NCI-H1436 treated with DMSO at 0.1 percent for 48 hours (cell line): Measurements from ENCODE around the gene NACAD.

Experiments used
- DNase-seq: peaks from one replicate; lab custom pipeline; 2025; lab: John Stamatoyannopoulos, UW

The NACAD gene

GRCh38 chr7:45088821-45089340 lies at the start of gene NACAD:
Gene NACAD, minus strand, starts transcription at chr7:45088969. Its CDS starts 75 bp downstream, at chr7:45088894.
- DNase-seq: no peak

GRCh38 chr7:45136106-45137060 lies 47.6 kb upstream of the NACAD start:
- DNase-seq: peak; percentile 18

- DNase-seq: no peak
These were observed 45.1 kb upstream of the NACAD start for GRCh38 chr7:45133877-45134276.

GRCh38 chr7:45133352-45133751 lies 44.6 kb upstream of the NACAD start:
- DNase-seq: no peak

GRCh38 chr7:45132708-45133320 lies 44.0 kb upstream of the NACAD start:
- no peak for DNase-seq

- DNase-seq: no peak
These were observed 43.1 kb upstream of the NACAD start for GRCh38 chr7:45131891-45132290.

- DNase-seq: no peak
These were observed 42.1 kb upstream of the NACAD start for GRCh38 chr7:45130910-45131309.

GRCh38 chr7:45129906-45130305 lies 41.1 kb upstream of the NACAD start:
- DNase-seq: no peak

GRCh38 chr7:45129181-45129800 lies 40.5 kb upstream of the NACAD start:
- DNase-seq: no peak

- no peak for DNase-seq
These were observed 38.2 kb upstream of the NACAD start for GRCh38 chr7:45126920-45127319.

GRCh38 chr7:45126201-45126600 lies 37.4 kb upstream of the NACAD start:
- DNase-seq: no peak

- DNase-seq: no peak
These were observed 36.6 kb upstream of the NACAD start for GRCh38 chr7:45125193-45125904.

GRCh38 chr7:45123913-45124710 lies 35.3 kb upstream of the NACAD start:
- DNase-seq: no peak

GRCh38 chr7:45122975-45123860 lies 34.4 kb upstream of the NACAD start:
- DNase-seq: no peak

GRCh38 chr7:45119550-45119949 lies 30.8 kb upstream of the NACAD start:
- DNase-seq: no peak

GRCh38 chr7:45118889-45119331 lies 30.1 kb upstream of the NACAD start:
- no peak for DNase-seq

GRCh38 chr7:45118292-45118691 lies 29.5 kb upstream of the NACAD start:
- DNase-seq: no peak

- DNase-seq: no peak
These were observed 28.8 kb upstream of the NACAD start for GRCh38 chr7:45117582-45117981.

GRCh38 chr7:45116048-45116447 lies 27.3 kb upstream of the NACAD start:
- DNase-seq: no peak

GRCh38 chr7:45114926-45115325 lies 26.2 kb upstream of the NACAD start:
- no peak for DNase-seq
